ENCODE data around the gene ARF6.

The ARF6 gene

GRCh38 chr14:49940808-49941421, 48.0 kb downstream of the ARF6 start:
- DNase-seq (ENCODE audit: low spot score): peak; percentile 55

GRCh38 chr14:49942090-49942489, 49.2 kb downstream of the ARF6 start:
- no peak for DNase-seq (ENCODE audit: low spot score)

GRCh38 chr14:49944501-49944900, 51.6 kb downstream of the ARF6 start:
- no peak for DNase-seq (ENCODE audit: low spot score)

- DNase-seq (ENCODE audit: low spot score): peak; percentile 21
These were observed 52.8 kb downstream of the ARF6 start for GRCh38 chr14:49945448-49946319.

All from CD4-positive, alpha-beta T cell treated with Interleukin-6 at 100 ng/mL for 8 hours (primary cell).